HFF-Myc (cell line): ENCODE measurements around the gene CAPN5.

Experiments
- DNase-seq: peaks from one replicate; pipeline ENCODE4 v3.0.0-alpha.2; 2011; ENCODE audit warnings: low read depth; ENCODE audit errors: extremely low read depth
- H3K4me3 ChIP-seq: replicated peaks from 2 replicates; pipeline ENCODE4 v1.5.1; 2011; ENCODE audit warnings: low read depth, mild to moderate bottlenecking, control low read depth, low read length
- CTCF ChIP-seq: IDR thresholded peaks from 2 replicates; pipeline ENCODE4 v1.5.1; 2012; ENCODE audit warnings: mild to moderate bottlenecking, low read depth, low read length, control low read depth; ENCODE audit errors: missing control alignments

CAPN5 gene

GRCh38 chr11:77144857-77145428, 78.2 kb downstream of the CAPN5 start:
- no peak for DNase-seq
- TF ChIP-seq CTCF: no peak
- H3K4me3 ChIP-seq: no peak overlapping the region

GRCh38 chr11:77146261-77147035, 79.7 kb downstream of the CAPN5 start:
- H3K4me3 ChIP-seq: no peak overlapping the region
- no peak for DNase-seq
- TF ChIP-seq CTCF: no peak

GRCh38 chr11:77147036-77147315, 80.2 kb downstream of the CAPN5 start:
- no peak overlapping the region for H3K4me3 ChIP-seq
- no peak for TF ChIP-seq CTCF
- DNase-seq: no peak

- DNase-seq: no peak
- H3K4me3 ChIP-seq: no peak overlapping the region
- TF ChIP-seq CTCF: no peak
Measured at GRCh38 chr11:77147668-77148321, 81.0 kb downstream of the CAPN5 start.

- TF ChIP-seq CTCF: no peak
- no peak overlapping the region for H3K4me3 ChIP-seq
- DNase-seq: no peak
Measured at GRCh38 chr11:77148963-77149715, 82.4 kb downstream of the CAPN5 start.

GRCh38 chr11:77149716-77150392, 83.1 kb downstream of the CAPN5 start:
- no peak overlapping the region for H3K4me3 ChIP-seq
- no peak for TF ChIP-seq CTCF
- DNase-seq: no peak
